OCI-LY7 (cell line): Measurements from ENCODE around the gene HDAC7.

ENCODE experiments used
- CTCF ChIP-seq: fragments of 200-600 bp; sonication (generic); conservative IDR thresholded peaks from 2 replicates; pipeline ENCODE4 v1.5.1; 2014; ENCODE audit warnings: mild to moderate bottlenecking, antibody characterized with exemption, low read length, moderate library complexity, mixed read lengths
- EZH2phosphoT487 ChIP-seq: fragments of 200-600 bp; sonication (generic); IDR thresholded peaks from 2 replicates; pipeline ENCODE4 v1.6.1; 2018; ENCODE audit warnings: low read depth, borderline replicate concordance, mild to moderate bottlenecking, mixed run types, antibody characterized with exemption, low read length, moderate library complexity, mixed read lengths

- TF ChIP-seq CTCF: no peak
- no peak for TF ChIP-seq EZH2phosphoT487
Observed at GRCh38 chr12:47762850-47763465, 56.7 kb downstream of the HDAC7 start.
